NOMO-1 (cell line): ENCODE results near the gene DVL2.
"Not testable (repeated sequence)": the region's sequence is repeated elsewhere in the genome, so short reads cannot be mapped to it uniquely, and the experiment has no call there.

Source experiments
- DNase-seq, 2 experiments: peaks; one replicate each; lab custom pipeline; 2025; ENCODE audit not compliant: unreplicated experiment in 2 of 2; lab: John Stamatoyannopoulos, UW

The DVL2 gene

GRCh38 chr17:7204828-7205461, 29.4 kb downstream of the DVL2 start:
- no peak for DNase-seq

DNA sequence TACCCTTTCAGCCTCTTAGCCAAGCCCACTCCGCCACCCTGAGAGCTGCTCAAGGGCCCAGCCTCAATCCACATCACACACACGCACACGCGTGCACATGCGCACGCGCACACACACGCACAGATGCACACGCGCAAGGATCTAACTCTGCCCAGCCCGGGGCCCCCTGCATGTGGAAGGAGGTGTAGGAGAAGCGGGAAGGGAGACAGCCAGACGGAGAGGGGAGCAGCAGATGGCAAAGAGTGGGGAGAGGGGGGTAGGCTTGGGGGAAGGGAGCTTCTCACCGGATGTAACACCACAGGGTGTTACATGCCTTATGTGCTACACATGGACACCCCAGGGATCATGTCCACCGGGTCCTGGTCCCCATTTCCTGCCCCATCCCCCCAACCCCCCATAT, 30.0 kb downstream of the DVL2 start:
- DNase-seq: no peak

DNA sequence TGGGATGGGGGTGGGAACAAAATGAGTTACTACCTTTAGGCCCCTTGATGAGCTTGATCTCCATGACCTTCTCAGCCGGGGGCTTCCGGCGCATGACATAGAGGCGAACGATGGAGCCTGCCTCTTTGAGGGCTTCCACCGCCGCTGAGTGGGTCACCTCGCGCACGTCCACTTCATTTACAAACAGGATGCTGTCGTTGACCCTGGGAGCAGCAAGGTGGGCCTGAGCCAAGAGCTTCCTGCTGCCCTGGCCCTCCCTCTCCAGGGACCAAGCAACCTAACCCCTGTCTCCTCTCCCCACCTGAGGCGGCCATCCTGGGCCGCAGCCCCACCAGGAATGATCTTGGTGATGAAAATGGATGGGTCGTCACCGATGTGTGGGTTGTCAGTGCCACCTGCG, 30.9 kb downstream of the DVL2 start:
- DNase-seq: no peak

- no peak for DNase-seq
Observed at GRCh38 chr17:7196651-7197401, 37.5 kb downstream of the DVL2 start.

DNA sequence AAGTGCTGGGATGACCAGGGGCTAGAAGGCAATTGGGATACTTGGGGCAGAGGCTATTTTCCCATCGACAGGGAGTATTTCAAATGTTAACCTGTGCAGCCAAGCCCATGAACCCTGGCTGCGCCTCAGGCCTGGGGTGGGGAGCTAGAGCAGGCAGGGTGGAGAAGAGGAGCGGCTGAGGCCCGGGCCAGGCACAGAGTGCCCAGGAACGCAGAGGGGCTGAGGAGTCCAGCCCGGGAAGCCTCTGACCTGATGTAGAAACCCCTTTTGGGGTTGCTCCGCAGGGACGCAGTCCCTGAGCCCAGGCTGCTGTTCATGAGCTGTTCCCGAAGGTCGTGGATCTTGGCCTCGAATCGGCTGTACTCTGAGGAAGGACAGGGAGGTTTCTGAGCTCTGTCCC, 38.3 kb downstream of the DVL2 start:
- DNase-seq: no peak

GRCh38 chr17:7192271-7192937, 41.9 kb downstream of the DVL2 start:
- DNase-seq: no peak

- no peak for DNase-seq
Observed at GRCh38 chr17:7191571-7192270, 42.6 kb downstream of the DVL2 start.

DNA sequence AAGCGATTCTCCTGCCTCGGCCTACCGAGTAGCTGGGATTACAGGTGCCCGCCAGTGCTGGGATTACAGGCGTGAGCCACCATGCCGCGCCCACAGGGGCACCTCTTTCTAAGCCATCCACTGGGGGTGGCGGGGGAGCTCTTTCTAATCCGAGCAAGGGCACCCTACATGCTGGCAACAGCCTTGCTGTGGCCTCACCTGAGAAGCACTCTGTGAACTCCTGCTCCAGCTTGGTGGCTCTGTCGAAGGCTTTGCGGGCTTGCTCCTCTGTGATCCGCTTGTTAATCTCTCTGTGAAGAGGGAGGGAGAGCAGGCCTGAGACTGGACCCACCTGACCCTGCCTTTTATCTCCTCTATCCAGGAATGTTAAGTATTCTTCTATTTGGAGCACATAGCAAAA, 43.2 kb downstream of the DVL2 start:
- no peak for DNase-seq

- no peak for DNase-seq
Observed at GRCh38 chr17:7190276-7190917, 43.9 kb downstream of the DVL2 start.

DNA sequence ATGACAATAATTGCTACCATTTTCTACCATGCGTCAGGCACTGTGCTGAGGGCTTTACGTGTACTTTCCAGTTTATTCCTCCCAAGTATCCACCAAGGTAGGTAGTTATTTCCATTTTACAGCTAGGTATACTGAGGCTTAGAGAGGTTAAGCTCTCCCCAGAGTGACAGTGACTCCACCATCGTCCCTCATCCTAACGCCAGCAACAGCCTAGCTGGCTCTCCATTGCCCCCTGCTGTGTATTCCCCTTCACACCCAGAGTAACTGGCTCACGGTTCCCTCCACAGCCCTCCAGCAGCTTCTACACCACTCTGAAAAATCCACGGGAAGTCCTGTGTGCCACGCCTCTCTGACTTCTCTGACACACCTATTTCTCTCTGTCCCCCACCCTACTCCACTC, 48.1 kb downstream of the DVL2 start:
- DNase-seq: no peak

GRCh38 chr17:7184647-7185046, 49.7 kb downstream of the DVL2 start:
- DNase-seq: no peak

- no peak for DNase-seq
Observed at GRCh38 chr17:7184091-7184488, 50.2 kb downstream of the DVL2 start.

GRCh38 chr17:7183433-7184090, 50.8 kb downstream of the DVL2 start:
- no peak for DNase-seq

GRCh38 chr17:7182101-7182500, 52.2 kb downstream of the DVL2 start:
- not testable (repeated sequence) for DNase-seq

DNA sequence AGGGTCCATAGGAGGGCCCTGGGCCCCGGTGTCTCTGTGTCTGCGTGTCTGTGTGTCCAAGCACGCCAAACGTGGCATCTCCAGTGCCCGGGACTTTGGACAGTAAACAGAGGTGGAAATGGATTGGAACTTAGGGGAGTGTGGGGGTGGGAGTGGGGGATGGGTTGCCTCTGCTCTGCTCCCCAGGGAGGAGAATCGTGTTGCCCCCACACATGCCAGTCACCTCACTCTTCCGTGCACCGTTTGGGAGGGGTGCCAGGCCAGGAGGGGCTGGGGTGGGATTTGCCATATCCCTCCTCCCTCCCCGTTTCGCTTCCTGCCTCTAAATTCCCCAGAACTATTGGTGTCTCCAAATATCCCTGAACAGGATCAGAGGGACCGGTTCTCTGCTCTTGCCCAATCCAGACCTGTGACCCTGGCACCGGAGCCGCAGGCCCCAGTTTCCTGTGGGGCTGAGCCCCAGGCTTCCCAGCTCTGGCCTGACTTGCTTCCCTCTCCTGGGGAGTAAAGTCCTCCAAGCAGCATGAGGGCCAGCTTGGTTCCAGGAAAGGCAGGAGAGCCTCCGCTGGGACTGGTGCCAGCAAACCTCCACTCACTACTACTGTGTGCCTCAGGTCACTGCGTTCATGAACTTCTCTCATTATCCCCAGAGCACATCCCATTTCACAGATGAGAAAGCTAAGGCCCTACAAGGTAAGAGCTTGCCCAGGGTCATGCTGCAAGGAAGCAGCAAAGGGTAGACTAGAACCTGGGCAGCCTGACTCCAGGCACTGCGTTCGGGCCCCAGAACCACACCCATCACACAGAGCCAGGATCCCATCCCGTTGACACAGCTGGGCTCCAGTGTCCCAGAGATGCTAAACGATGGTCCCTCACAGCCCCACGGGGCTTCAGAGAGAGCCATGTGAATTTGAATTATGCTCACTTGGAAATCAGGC, 54.7 kb downstream of the DVL2 start, which contains the start of gene ASGR1:
ASGR1 (minus strand) TSS at position 54 of the 938 bp plus-strand sequence. CDS start 807 bp downstream, outside the sequence.
- no peak for DNase-seq

GRCh38 chr17:7178973-7179316, 55.4 kb downstream of the DVL2 start:
- no peak for DNase-seq

- no peak for DNase-seq
Observed at GRCh38 chr17:7177954-7178477, 56.3 kb downstream of the DVL2 start.

- peak; percentile 60 to 70 for DNase-seq
Observed at GRCh38 chr17:7177191-7177953, 56.9 kb downstream of the DVL2 start.
